Measurements from ENCODE around the gene APPL2.

- no peak for TF ChIP-seq CTCF (IDR thresholded peaks at IDR 0.05 in 4 of 5, conservative IDR thresholded peaks at IDR 0.05 in 1 of 5)
- no peak for TF ChIP-seq POLR2A (IDR thresholded peaks at IDR 0.05)
Observed at GRCh38 chr12:105158876-105159275, 77.1 kb downstream of the APPL2 start.
